Stimulated activated CD4-positive, alpha-beta T cell treated with anti-CD3 and anti-CD28 coated beads, Interleukin-15, amount 100 ng/mL, for 1 hour (primary cell): Measurements from ENCODE around the gene CHGA.

Experiments used
- DNase-seq, 2 donors: peaks; one replicate each; pipeline ENCODE4 v3.0.0-alpha.2; 2020; ENCODE audit warnings: low read depth in 1 of 2, low spot score in 1 of 2

The CHGA gene

GRCh38 chr14:92942976-92943710, 20.2 kb downstream of the CHGA start:
- DNase-seq = no peak

GRCh38 chr14:92943855-92944570, 21.1 kb downstream of the CHGA start:
- DNase-seq = no peak

- DNase-seq = no peak
Measured at GRCh38 chr14:92944976-92945375, 22.0 kb downstream of the CHGA start.

- no peak for DNase-seq
Measured at GRCh38 chr14:92945544-92945943, 22.6 kb downstream of the CHGA start.

GRCh38 chr14:92945959-92946846, 23.3 kb downstream of the CHGA start:
- no peak for DNase-seq

GRCh38 chr14:92946847-92947545, 24.0 kb downstream of the CHGA start:
- no peak for DNase-seq

GRCh38 chr14:92948647-92949046, 25.7 kb downstream of the CHGA start:
- no peak for DNase-seq

GRCh38 chr14:92949496-92950192, 26.7 kb downstream of the CHGA start:
- DNase-seq = no peak

GRCh38 chr14:92950193-92950540, 27.2 kb downstream of the CHGA start:
- DNase-seq = no peak

GRCh38 chr14:92950773-92951172, 27.8 kb downstream of the CHGA start:
- no peak for DNase-seq

- no peak for DNase-seq
Measured at GRCh38 chr14:92951261-92951660, 28.3 kb downstream of the CHGA start.

- peak; percentile 59 to 76 for DNase-seq
Measured at GRCh38 chr14:92951912-92952471, 29.0 kb downstream of the CHGA start.

- no peak for DNase-seq
Measured at GRCh38 chr14:92952481-92953298, 29.7 kb downstream of the CHGA start.

GRCh38 chr14:92953526-92953925, 30.6 kb downstream of the CHGA start:
- no peak for DNase-seq

- DNase-seq = no peak
Measured at GRCh38 chr14:92954933-92955332, 32.0 kb downstream of the CHGA start.

GRCh38 chr14:92955381-92955780, 32.4 kb downstream of the CHGA start:
- no peak for DNase-seq

- no peak for DNase-seq
Measured at GRCh38 chr14:92956961-92957360, 34.0 kb downstream of the CHGA start.

GRCh38 chr14:92958373-92959188, 35.6 kb downstream of the CHGA start:
- no peak for DNase-seq

- no peak for DNase-seq
Measured at GRCh38 chr14:92959189-92959531, 36.2 kb downstream of the CHGA start.
